Posterior cingulate gyrus (tissue), 11 donors: ENCODE results near the gene OMD.

Source experiments
- DNase-seq, 10 donors: peaks; one replicate each; pipeline versions ENCODE4 v3.0.0 to v3.0.0-alpha.2; 2020 to 2021; ENCODE audit warnings: mixed read lengths in 3 of 10
- intact Hi-C: fragments of 100-400 bp; cut with DNase I; formaldehyde crosslinking; loops from one replicate; pipeline ENCODE4 v1.15.1; 2023

Gene OMD

DNA sequence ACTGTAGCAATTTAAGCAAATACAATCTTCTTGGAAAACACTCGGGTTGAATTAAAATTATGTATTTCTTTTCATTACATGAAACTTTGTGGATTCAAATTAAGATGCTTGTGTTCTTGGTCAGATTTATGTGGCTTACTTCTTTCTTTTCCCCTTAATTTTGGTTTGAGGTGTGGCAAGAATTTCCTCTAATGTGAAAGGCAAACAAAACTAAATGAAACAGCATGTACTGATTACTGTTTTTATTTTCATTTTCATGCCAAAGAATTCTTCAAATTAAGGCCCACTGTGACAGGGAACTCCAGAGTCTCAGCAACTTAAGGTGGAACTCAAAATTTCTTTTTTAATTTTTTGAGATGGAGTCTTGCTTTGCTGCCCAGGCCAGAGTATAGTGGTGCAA, at the start of gene OMD:
Gene OMD, minus strand, starts transcription at position 132 of the 400 bp plus-strand sequence. CDS start 6,913 bp downstream, outside the sequence.
- no peak for DNase-seq
- intact Hi-C loops: no loop called here

- intact Hi-C loops: no loop called here
- peak in 1 of 10 donors; percentile 16 for DNase-seq
Measured at GRCh38 chr9:92468206-92468605, 43.9 kb upstream of the OMD start.

DNA sequence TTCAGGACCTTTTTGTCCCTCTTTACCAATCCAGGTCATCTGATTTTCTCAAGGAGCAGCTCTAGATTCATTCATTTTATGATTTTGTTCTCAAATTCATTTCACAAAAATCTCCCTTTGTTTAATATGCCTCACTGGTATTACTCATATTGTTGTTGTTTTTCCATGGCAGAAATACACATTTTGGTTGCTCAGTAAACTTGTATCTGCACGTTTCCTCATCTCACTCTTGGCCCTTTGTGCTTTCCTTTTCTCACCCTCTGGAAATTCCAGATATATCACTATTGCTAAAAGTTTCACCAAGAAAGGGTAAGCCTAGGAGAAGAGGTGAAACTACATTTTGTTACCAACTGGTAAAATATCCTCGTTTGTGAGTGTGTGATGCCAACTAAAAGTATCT, 43.2 kb upstream of the OMD start:
- intact Hi-C loops: no loop called here

DNA sequence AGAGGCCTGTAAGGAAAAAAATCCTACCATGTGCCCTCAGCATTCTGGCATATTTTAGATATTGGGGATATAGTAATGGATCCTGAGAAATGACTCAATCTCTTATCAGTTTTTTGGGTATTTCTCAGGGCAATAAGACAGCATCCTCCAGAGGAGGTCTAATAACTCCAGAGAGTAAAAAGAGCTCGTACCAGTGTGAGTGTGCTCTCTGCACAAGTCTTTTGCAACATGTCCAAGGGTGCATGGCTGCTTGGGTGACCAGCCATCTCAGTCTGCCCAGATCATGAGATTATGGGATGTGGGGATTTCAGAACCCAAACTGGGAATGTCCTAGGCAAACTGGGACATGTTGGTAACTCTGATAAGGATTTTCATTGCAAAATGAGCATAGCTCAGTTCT, 42.8 kb upstream of the OMD start:
- no peak for DNase-seq
- intact Hi-C loops: no loop called here

More for the DNA sequence above, 43.2 kb upstream of the OMD start:
- DNase-seq: no peak

GRCh38 chr9:92463984-92464383, 39.7 kb upstream of the OMD start:
- no peak for DNase-seq
- intact Hi-C loops: no loop called here

DNA sequence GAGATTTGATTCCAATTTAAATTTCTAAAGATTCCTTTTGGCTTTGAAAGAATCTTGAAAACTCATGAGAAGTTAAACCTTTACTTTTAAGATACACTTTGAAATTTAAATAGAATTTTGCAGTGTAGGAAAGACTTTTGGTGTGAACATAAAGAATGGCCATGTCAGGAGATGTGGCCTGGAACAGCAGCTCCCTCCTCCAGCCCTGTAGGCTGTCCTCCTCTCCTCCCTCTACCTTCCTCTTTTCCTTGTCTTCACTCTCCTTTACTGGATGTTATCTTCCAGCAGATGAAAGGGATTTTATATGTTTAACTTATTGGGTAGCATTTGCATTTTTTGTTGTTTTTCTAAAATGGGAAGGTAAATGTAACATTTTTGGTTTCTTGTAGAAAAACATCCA, 39.1 kb upstream of the OMD start:
- DNase-seq: no peak
- intact Hi-C loops: no loop called here

DNA sequence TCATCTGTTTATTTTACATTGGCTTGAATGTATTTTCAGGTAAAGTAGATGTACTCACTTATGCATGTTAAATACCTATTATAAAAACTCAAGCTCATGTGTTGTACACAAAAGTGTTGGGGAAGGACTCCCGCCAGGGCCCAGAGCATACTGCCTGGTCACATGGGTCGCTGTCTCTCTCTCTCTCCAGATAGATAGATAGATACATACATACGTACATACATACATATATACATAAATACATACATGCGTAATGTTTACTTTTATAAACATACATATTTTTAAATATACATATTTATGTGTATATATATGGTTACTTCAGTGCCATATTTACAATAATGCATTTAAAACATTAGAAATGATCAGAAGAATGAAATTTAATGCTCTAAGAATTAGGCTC, 33.3 kb upstream of the OMD start:
- intact Hi-C loops: no loop called here
- no peak for DNase-seq

GRCh38 chr9:92455217-92455616, 30.9 kb upstream of the OMD start:
- no peak for DNase-seq
- intact Hi-C loops: no loop called here

GRCh38 chr9:92446536-92446935, 22.3 kb upstream of the OMD start:
- intact Hi-C loops: no loop called here

DNA sequence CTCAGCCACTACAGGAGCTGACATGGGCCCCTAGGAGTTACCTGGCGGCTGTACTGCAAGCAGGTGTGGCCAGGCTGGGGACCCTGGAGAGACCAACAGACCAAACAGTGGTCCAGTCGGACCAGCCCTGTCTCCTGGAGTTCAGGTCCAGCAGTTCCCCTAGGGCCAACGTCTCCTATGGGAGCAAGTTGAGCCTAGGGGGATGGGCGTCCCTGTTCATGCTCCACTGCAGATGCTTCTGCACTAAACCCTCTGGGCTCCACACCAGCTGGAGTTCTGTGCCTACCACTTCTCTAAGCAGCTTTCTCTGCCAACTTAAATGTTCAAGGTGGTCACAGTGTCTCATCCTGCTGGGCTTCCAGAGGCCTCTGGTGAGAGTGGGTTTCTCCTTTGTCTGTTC, 20.6 kb upstream of the OMD start:
- intact Hi-C loops: no loop called here

More at GRCh38 chr9:92446536-92446935, 22.3 kb upstream of the OMD start:
- no peak for DNase-seq

GRCh38 chr9:92440751-92441046, 16.4 kb upstream of the OMD start:
- DNase-seq: no peak
- intact Hi-C loops: no loop called here

More for the DNA sequence above, 20.6 kb upstream of the OMD start:
- DNase-seq: no peak

DNA sequence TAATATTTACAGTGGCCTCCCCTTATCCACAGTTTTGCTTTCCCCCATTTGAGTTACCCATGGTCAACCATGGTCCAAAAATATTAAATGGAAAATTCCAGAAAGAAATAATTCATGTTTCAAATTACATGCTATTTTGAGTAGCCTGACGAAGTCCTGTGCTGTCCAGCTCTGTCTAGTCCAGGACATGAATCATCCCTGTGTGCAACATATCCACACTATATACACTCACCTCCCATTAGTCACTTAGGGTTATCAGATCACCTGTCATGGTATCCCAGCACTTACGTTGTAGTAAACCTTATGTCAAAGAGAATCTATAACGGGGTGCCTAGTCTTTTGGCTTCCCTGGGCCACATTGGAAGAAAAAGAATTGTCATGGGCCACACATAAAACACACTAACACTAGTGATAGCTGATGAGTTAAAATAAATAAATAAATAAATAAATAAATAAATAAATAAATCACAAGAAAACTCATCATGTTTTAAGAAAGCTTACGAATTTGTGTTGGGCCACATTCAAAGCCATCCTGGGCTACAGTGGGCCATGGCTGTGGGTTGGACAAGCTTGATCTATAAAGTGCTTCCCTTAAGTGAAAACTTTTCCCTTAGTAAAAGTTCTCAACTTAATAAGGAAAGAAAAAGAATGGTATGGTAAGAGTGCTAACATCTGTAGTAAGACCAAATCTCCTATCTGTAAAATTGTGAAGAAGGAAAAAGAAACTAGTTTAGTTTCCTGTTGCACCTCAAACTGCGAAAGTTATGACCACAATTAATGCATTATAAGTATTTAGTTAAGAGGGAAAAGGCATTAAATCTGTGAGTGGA, 15.9 kb upstream of the OMD start:
- no peak for DNase-seq
- intact Hi-C loops: loop anchor here (5.0 to 10.0 kb wide), 2 partner anchors 95 to 308 kb away; no protein-coding TSS in a partner anchor

- no peak for DNase-seq
- intact Hi-C loops: loop anchor here (5.0 to 10.0 kb wide), 2 partner anchors 94 to 307 kb away; no protein-coding TSS in a partner anchor
Measured at GRCh38 chr9:92438900-92439526, 14.7 kb upstream of the OMD start.

DNA sequence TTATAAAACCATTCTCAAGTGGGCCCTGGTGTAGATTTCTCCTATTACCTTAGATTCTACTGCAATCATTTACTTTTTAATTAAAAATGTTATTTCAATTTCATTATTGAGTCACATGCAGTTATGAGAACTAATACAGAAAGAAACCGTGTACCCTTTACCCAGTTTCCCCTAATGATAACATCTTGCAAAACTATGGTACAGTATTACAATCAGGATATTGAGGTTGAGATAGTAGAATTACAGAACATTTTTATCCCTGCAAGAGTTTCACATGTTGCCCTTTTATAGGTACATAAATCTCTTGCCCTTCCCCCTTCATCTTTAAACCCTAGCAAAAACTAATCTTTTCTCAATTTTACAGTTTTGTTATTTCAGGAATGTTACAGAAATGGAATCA, 11.0 kb upstream of the OMD start:
- no peak for DNase-seq
- intact Hi-C loops: loop anchor here (5.0 to 10.0 kb wide), 2 partner anchors 90 to 303 kb away; no protein-coding TSS in a partner anchor

DNA sequence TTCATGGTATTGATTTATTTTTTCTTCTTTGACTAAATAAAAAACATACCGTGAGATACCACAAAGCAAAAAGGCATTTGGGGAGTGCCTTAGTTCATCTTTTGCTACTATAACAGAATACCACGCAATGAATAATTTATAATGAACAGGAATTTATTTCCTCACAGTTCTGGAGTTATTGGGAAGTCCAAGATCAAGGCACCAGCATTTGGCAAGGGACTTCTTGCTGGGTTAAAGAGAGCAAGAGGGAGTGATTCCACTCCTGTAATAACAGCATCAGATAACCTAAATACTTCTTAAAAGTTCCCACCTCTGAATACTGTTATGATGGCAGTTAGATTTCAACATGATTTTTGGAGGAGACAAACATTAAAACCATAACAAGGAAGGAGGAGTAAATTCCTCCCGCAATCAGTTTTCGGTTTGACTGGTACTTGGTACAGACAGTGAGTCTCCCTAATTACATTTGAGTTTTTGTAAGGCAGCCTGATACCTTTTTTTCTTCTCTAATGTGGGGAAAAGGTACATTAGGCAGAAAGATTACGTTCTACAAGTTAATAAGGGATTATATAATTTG, 8.8 kb upstream of the OMD start:
- intact Hi-C loops: loop anchor here (10.0 kb wide), 1 partner anchor 88 kb away; no protein-coding TSS in a partner anchor
- no peak for DNase-seq

DNA sequence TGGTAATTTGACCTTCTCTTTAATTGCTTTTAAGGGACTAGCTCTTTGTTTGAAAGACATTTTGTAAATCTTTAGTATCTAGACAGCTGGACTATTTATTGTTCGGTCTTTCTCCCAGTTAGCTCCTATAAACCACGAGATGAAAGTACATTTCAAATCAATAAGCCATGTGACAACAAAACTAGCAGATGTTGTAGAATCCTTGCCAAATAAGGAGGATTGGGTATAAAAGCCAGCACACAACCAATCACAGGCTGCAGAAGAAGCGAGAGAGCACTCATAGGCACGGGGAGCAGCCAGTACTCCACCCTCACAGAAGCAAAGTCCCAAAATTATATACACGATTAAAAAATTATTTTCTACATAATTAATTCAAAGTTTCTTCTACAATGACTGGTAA, 8.1 kb upstream of the OMD start:
- no peak for DNase-seq
- intact Hi-C loops: loop anchor here (10.0 kb wide), 1 partner anchor 88 kb away; no protein-coding TSS in a partner anchor

DNA sequence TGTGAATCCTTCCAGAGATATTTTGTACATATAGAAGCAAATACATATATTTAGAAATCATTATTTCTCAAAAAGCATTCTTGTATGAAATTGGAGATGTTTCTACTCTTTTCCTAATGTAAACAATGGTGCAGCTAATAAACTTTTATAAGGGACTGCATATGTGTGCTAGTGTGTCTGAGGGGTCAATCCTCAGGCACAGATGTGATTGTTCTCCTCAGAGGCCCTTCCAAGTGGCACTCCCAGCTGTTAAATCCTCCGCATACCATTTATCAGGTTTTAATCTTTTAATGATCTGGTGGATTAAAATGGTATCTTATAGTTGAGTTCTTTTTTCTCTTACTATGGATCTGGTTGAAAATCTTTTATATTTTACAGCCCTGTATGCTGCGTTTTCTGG, 5.6 kb upstream of the OMD start:
- intact Hi-C loops: loop anchor here (10.0 kb wide), 1 partner anchor 85 kb away; no protein-coding TSS in a partner anchor
- no peak for DNase-seq

DNA sequence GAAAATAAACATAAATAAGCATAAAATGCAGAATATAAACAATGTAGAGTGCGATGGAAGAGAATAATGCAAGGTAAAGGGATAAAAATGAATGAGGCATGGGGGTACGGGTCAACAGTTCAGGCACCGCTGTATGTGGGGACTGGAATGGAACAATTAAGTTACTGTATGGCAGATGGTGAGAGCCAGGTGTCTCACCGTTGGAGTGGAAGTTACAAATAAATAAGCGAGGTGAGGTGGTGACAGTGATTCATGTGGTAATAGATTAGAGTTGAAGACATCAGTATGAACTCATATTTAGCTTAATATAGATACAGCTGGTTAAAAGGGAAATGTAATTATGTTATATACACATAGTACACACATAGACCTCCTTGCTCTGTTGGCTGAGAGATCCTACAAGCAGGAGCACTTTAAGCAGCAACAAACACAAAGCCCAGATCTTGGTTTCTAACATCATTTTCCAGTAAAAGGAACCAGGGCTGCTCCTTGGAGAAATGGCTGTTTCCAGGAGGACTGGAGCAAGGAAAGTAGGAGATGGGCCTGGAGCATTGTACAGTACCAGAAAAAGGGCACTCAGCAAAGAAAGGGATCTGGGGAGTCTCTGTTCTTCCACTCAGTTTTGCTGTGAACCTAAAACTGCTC, 2.4 kb upstream of the OMD start:
- DNase-seq: no peak
- intact Hi-C loops: no loop called here

- no peak for DNase-seq
- intact Hi-C loops: no loop called here
Measured at GRCh38 chr9:92425474-92425873, 1.2 kb upstream of the OMD start.

- intact Hi-C loops: no loop called here
- no peak for DNase-seq
Measured at GRCh38 chr9:92423612-92424011, 659 bp downstream of the OMD start.
